Measurements from ENCODE around the gene GDI1. TPM values are rescaled to one million over a fixed set of nuclear protein-coding genes. Genes with fewer than 3 reads are reported as not detected.

GDI1 gene
- total RNA-seq, 6 experiments from 2014 or later, result 144 to 154 (median 147) TPM

DNA sequence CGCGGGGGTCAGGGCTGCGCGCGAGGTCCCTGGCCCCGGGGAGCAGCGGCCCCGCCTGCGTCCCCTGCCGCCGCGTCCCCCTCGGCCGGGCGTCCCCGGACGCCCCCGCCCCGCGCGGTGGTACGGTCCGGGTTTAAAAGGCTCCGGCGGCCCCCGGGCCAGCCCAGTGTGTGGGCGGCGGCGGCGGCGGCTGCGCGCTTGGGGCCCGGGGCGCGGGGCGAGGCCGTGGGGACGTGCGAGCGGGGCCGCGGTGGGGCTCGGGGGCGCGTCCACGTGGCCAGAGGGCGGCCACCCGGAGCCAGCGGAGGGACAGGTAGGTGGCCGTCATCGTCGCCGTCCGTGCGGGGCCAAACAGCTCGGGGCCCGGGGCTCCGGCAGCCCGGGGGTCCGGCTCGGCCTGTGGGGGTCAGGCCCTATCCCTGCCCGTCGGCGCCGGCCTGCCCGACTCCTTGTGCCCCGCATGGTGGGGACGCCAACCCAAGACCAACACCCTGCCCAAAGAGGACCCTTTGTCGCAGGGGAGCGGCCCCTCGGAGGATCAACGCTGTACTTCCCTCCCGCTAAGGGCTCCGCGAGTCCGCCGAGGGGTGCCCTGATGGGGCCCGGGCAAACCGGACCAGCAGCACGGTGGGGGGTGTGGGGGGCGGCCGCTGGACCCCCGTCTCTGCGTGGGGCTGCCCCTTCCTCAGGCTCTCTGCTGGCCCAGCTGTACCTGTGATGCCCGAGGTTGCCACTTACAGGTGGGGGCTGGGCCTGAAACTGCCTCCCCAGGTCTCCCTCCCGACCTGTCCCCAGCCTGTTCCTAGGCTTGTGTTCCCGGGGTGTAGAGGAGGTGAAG, 21.4 kb downstream of the GDI1 start, which contains the start of gene PLXNA3:
Gene PLXNA3 (plus strand): TSS at position 166 of the 838 bp plus-strand sequence. CDS start 1,903 bp downstream, outside the sequence.
- DNase-seq, result no peak
- Mint-ChIP-seq H3K27me3 (ENCODE audit: insufficient read depth) (peaks cover 5% of the 10 kb centered on the region), H3K36me3 (ENCODE audit: low read depth) (peaks cover 7% of the 10 kb centered on the region; the same call in 1 of the 2 replicates), H3K9me3 (no peaks in the 10 kb centered on the region), H3K27ac (peak within 1 kb of the TSS; percentile 90), H3K4me1 (ENCODE audit: low read depth) (0 out of 2 replicates have a peak, but pooled peaks cover 5% of the 10 kb centered on the region), H3K4me3 (peak within 1 kb of the TSS; percentile 92)
- no peak for TF ChIP-seq CTCF (IDR thresholded peaks at IDR 0.05)

GRCh38 chrX:154458954-154459778, 22.2 kb downstream of the GDI1 start:
- Mint-ChIP-seq H3K36me3 (ENCODE audit: low read depth) (peaks cover 6% of the 10 kb centered on the region; the same call in 1 of the 2 replicates), H3K4me1 (ENCODE audit: low read depth) (0 out of 2 replicates have a peak, but pooled peaks cover 5% of the 10 kb centered on the region), H3K27me3 (ENCODE audit: insufficient read depth) (peaks cover 5% of the 10 kb centered on the region), H3K27ac (peak overlapping the region; percentile 59), H3K4me3 (peak overlapping the region; percentile 89), H3K9me3 (no peaks in the 10 kb centered on the region)
- no peak for TF ChIP-seq CTCF (IDR thresholded peaks at IDR 0.05)
- peak; percentile 23 for DNase-seq

DNA sequence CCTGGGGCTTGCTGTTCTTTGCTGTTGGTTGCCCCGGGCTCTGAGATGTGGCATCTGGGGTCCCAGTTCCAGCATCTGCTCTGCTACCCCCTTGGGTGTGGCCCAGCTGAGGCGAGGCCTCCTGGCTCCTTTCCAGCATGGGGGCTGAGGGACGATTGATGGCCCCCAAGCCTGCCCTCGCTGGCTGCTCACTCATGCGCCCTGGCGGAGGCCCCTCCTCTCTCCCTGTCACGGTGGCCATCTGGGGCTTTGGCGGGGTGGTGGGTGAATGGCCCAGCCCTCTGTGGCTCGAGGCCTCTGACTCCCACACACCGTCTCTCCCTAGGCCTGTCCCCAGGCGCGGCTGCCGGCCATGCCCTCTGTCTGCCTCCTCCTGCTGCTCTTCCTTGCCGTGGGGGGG, 22.9 kb downstream of the GDI1 start:
- DNase-seq, result no peak
- TF ChIP-seq CTCF (IDR thresholded peaks at IDR 0.05), result no peak
- Mint-ChIP-seq H3K4me3 (peak overlapping the region; percentile 89), H3K4me1 (ENCODE audit: low read depth) (0 out of 2 replicates have a peak, but pooled peaks cover 5% of the 10 kb centered on the region), H3K9me3 (no peaks in the 10 kb centered on the region), H3K27ac (no peak overlapping the region; the same call in 1 of the 2 replicates), H3K27me3 (ENCODE audit: insufficient read depth) (peaks cover 3% of the 10 kb centered on the region; the same call in 1 of the 2 replicates), H3K36me3 (ENCODE audit: low read depth) (no peaks in the 10 kb centered on the region)

GRCh38 chrX:154460326-154460725, 23.4 kb downstream of the GDI1 start:
- Mint-ChIP-seq H3K4me3 (peak overlapping the region; percentile 89), H3K9me3 (no peaks in the 10 kb centered on the region), H3K36me3 (ENCODE audit: low read depth) (no peaks in the 10 kb centered on the region), H3K27me3 (ENCODE audit: insufficient read depth) (peaks cover 3% of the 10 kb centered on the region; the same call in 1 of the 2 replicates), H3K4me1 (ENCODE audit: low read depth) (0 out of 2 replicates have a peak, but pooled peaks cover 5% of the 10 kb centered on the region), H3K27ac (no peak overlapping the region; the same call in 1 of the 2 replicates)
- no peak for DNase-seq
- TF ChIP-seq CTCF (IDR thresholded peaks at IDR 0.05), result no peak

GRCh38 chrX:154462396-154462795, 25.4 kb downstream of the GDI1 start:
- Mint-ChIP-seq H3K27me3 (ENCODE audit: insufficient read depth) (peaks cover 3% of the 10 kb centered on the region; the same call in 1 of the 2 replicates), H3K4me3 (no peak overlapping the region), H3K9me3 (no peaks in the 10 kb centered on the region), H3K36me3 (ENCODE audit: low read depth) (no peaks in the 10 kb centered on the region), H3K27ac (no peak overlapping the region), H3K4me1 (ENCODE audit: low read depth) (0 out of 2 replicates have a peak, but pooled peaks cover 2% of the 10 kb centered on the region)
- no peak for TF ChIP-seq CTCF (IDR thresholded peaks at IDR 0.05)
- no peak for DNase-seq

All from HFFc6 (cell line).